ENCODE measurements around the gene SPN. TPM values are rescaled to one million over a fixed set of nuclear protein-coding genes. Genes with fewer than 3 reads are reported as not detected.

The SPN gene
- total and polyA plus RNA-seq, 2 donors (not counting 3 experiments of a cell fraction or from before 2014, with no cell fraction given): not detected

DNA sequence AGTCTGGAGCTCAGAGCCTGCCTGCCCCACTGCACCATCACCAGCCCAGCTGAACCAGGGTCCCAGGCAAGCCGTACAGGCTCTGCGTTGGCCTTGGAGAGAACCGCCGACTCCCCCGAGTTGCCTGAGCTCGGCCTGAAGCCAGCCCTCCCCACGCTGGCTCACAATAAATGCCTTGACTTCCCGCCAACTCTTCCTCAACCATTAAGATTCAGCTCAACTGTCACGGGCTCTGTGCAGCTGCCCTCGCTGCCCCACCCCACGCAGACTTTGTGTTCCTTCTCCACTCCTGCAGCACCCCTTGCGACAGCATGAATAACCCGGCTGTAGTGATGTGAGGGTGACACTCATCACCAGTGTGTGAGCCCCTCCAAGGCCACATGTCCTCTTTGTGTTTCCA lies 11.1 kb downstream of the SPN start:
- FAIRE-seq (no peak), DNase-seq (ENCODE audit: low read depth, low spot score) (no peak)
- Histone ChIP-seq H3K4me1 (ENCODE audit: control insufficient read depth, extremely low read depth, insufficient read depth, low read length) (no peaks in the 10 kb centered on the region), H3K4me3 (replicated peaks in 1 of 3; ENCODE audit: insufficient read depth in 1 of 3, low read depth in 1 of 3, low read length in 3 of 3) (no peak overlapping the region), H3K9me1 (replicated peaks; ENCODE audit: control insufficient read depth, extremely low read depth, insufficient read depth, low read length) (no peaks in the 10 kb centered on the region), H3K79me2 (ENCODE audit: control insufficient read depth, insufficient read depth, low read length) (no peaks in the 10 kb centered on the region), H4K20me1 (replicated peaks; ENCODE audit: control insufficient read depth, extremely low read depth, insufficient read depth, low read length) (no peaks in the 10 kb centered on the region), H3K27me3 (ENCODE audit: control insufficient read depth in 2 of 2, insufficient read depth in 2 of 2, low read length in 2 of 2) (no peaks in the 10 kb centered on the region), H3K27ac (ENCODE audit: insufficient read depth, low read depth, low read length) (no peak overlapping the region), H3K9ac (replicated peaks; ENCODE audit: extremely low read depth, insufficient read depth, low read length) (no peak overlapping the region), H3K4me2 (ENCODE audit: insufficient read depth, low read length) (no peak overlapping the region), H3K9me3 (replicated peaks; ENCODE audit: control insufficient read depth, insufficient read depth, low read length) (no peaks in the 10 kb centered on the region), H2AFZ (ENCODE audit: low read depth, low read length) (no peak overlapping the region), H3K36me3 (ENCODE audit: control insufficient read depth in 2 of 2, extremely low read depth in 1 of 2, insufficient read depth in 2 of 2, low read length in 2 of 2) (no peaks in the 10 kb centered on the region)
- TF ChIP-seq, protein P1, sequence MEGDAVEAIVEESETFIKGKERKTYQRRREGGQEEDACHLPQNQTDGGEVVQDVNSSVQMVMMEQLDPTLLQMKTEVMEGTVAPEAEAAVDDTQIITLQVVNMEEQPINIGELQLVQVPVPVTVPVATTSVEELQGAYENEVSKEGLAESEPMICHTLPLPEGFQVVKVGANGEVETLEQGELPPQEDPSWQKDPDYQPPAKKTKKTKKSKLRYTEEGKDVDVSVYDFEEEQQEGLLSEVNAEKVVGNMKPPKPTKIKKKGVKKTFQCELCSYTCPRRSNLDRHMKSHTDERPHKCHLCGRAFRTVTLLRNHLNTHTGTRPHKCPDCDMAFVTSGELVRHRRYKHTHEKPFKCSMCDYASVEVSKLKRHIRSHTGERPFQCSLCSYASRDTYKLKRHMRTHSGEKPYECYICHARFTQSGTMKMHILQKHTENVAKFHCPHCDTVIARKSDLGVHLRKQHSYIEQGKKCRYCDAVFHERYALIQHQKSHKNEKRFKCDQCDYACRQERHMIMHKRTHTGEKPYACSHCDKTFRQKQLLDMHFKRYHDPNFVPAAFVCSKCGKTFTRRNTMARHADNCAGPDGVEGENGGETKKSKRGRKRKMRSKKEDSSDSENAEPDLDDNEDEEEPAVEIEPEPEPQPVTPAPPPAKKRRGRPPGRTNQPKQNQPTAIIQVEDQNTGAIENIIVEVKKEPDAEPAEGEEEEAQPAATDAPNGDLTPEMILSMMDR (IDR thresholded peaks at IDR 0.05; ENCODE audit: extremely low read depth in 1 of 2, insufficient read depth in 1 of 2, low read depth in 1 of 2, low read length in 2 of 2): no peak
- TF ChIP-seq EZH2 (IDR thresholded peaks at IDR 0.05; ENCODE audit: borderline replicate concordance, low read depth, low read length, severe bottlenecking) (no peak), FOS (IDR thresholded peaks at IDR 0.05; ENCODE audit: borderline replicate concordance, insufficient read depth, low read length) (no peak), POLR2A (IDR thresholded peaks at IDR 0.05; ENCODE audit: low read depth, low read length) (no peak), MYC (IDR thresholded peaks at IDR 0.05; ENCODE audit: low read depth, low read length) (no peak), POLR2AphosphoS5 (IDR thresholded peaks at IDR 0.05; ENCODE audit: insufficient read depth, low read depth, low read length) (no peak), JUN (IDR thresholded peaks at IDR 0.05; ENCODE audit: borderline replicate concordance, insufficient read depth, insufficient read length, low read depth) (no peak)
- TF ChIP-seq, protein P2, sequence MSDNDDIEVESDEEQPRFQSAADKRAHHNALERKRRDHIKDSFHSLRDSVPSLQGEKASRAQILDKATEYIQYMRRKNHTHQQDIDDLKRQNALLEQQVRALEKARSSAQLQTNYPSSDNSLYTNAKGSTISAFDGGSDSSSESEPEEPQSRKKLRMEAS (IDR thresholded peaks at IDR 0.05; ENCODE audit: insufficient read depth, insufficient read length): no peak
- dilution Hi-C loops (cut with MboI; ENCODE audit: extremely low pct_ligation_motif_present, low sequenced_read_pairs): no loop called here
- BruUV-seq (replicated peaks): no TSS peak
- POLR2A ChIA-PET: no interaction called here
- intact Hi-C loops (cut with micrococcal nuclease): no loop called here
- CTCF ChIA-PET: interaction anchor here (1.4 to 3.5 kb wide), 3 partner anchors 17 to 26 kb away, joined by 4 to 11 read pairs (median 10); no protein-coding TSS in a partner anchor
